Esophagus muscularis mucosa (tissue), 4 donors: ENCODE measurements around the gene CSRNP2. TPM values are rescaled to one million over a fixed set of nuclear protein-coding genes. Genes with fewer than 3 reads are reported as not detected.

Source experiments
- DNase-seq: peaks from one replicate; pipeline ENCODE4 v3.0.0-alpha.2; 2017; ENCODE audit errors: extremely low spot score
- H3K27ac ChIP-seq, 4 donors: fragments of 200-600 bp; sonication (generic); replicated peaks in 1 of 4; 1 replicate in 3 of 4; 2 replicates in 1 of 4; pipeline ENCODE4 v1.5.1; 2016 to 2019; ENCODE audit warnings: mild to moderate bottlenecking in 1 of 4
- H3K27me3 ChIP-seq, 4 donors: fragments of 200-600 bp; sonication (generic); one replicate each; pipeline versions ENCODE4 v1.5.1 to v1.6.0; 2016 to 2019
- H3K36me3 ChIP-seq, 4 donors: fragments of 200-600 bp; sonication (generic); one replicate each; pipeline ENCODE4 v1.5.1; 2016 to 2019
- H3K4me1 ChIP-seq, 4 donors: fragments of 200-600 bp; sonication (generic); one replicate each; pipeline ENCODE4 v1.5.1; 2016 to 2019
- H3K4me3 ChIP-seq, 4 donors: fragments of 200-600 bp; sonication (generic); 1 replicate in 2 of 4; 2 replicates in 2 of 4; pipeline ENCODE4 v1.5.1; 2016 to 2019; ENCODE audit warnings: mild to moderate bottlenecking in 4 of 4, moderate library complexity in 1 of 4
- H3K9me3 ChIP-seq, 4 donors: fragments of 200-600 bp; sonication (generic); 1 replicate in 3 of 4; 2 replicates in 1 of 4; pipeline ENCODE4 v1.5.1; 2016 to 2019
- EP300 ChIP-seq: sonication (generic); formaldehyde crosslinking; IDR thresholded peaks from one replicate; pipeline ENCODE4 v1.6.1; 2017; ENCODE audit warnings: antibody characterized with exemption
- POLR2A ChIP-seq: fragments of 450-650 bp; IDR thresholded peaks from one replicate; pipeline ENCODE4 v1.6.1; 2017; ENCODE audit warnings: antibody characterized with exemption, moderate library complexity, mild to moderate bottlenecking, low read depth
- POLR2AphosphoS5 ChIP-seq, 2 donors: sonication (generic); formaldehyde crosslinking; IDR thresholded peaks; one replicate each; pipeline ENCODE4 v1.6.1; 2017; ENCODE audit warnings: antibody characterized with exemption in 2 of 2
- WGBS: methylation state at CpG from one replicate; pipeline ENCODE4 v1.1.5; 2018; 5-methylcytosine and 5-hydroxymethylcytosine counted together
- intact Hi-C: fragments of 100-400 bp; cut with DNase I; formaldehyde crosslinking; loops from one replicate; pipeline ENCODE4 v1.15.1; 2023
- total RNA-seq, 4 donors: library from RNA; depleted of rRNA; stranded (reverse); fragments of >200 nt; gene quantifications; one replicate each; pipeline versions ENCODE4 v1.1.0 to v1.2.1, GENCODE V29; 2016
- TF ChIP-seq, protein P1 (sequence below), 3 experiments: fragments of 200-600 bp in 2 of 3; fragments of 450-650 bp in 1 of 3; sonication (generic) in 2 of 3; IDR thresholded peaks; one replicate each; pipeline ENCODE4 v1.5.1; 2017 to 2019; ENCODE audit warnings: antibody characterized with exemption in 3 of 3, mild to moderate bottlenecking in 2 of 3, moderate library complexity in 1 of 3

Gene CSRNP2
- total RNA-seq, 4 donors from 2014 or later = 20.3 to 31.5 (median 25.5) TPM

GRCh38 chr12:51028126-51028812 is 55.1 kb downstream of the CSRNP2 start:
- Histone ChIP-seq H3K9me3 (no peaks in the 10 kb centered on the region), H3K27me3 (no peaks in the 10 kb centered on the region), H3K4me1 (peaks cover 8 to 31% (median 27%) of the 10 kb centered on the region in 4 donors), H3K27ac (no peak overlapping the region), H3K36me3 (no peaks in the 10 kb centered on the region), H3K4me3 (no peak overlapping the region)
- DNase-seq = no peak
- no peak for TF ChIP-seq POLR2A
- TF ChIP-seq, protein P1, sequence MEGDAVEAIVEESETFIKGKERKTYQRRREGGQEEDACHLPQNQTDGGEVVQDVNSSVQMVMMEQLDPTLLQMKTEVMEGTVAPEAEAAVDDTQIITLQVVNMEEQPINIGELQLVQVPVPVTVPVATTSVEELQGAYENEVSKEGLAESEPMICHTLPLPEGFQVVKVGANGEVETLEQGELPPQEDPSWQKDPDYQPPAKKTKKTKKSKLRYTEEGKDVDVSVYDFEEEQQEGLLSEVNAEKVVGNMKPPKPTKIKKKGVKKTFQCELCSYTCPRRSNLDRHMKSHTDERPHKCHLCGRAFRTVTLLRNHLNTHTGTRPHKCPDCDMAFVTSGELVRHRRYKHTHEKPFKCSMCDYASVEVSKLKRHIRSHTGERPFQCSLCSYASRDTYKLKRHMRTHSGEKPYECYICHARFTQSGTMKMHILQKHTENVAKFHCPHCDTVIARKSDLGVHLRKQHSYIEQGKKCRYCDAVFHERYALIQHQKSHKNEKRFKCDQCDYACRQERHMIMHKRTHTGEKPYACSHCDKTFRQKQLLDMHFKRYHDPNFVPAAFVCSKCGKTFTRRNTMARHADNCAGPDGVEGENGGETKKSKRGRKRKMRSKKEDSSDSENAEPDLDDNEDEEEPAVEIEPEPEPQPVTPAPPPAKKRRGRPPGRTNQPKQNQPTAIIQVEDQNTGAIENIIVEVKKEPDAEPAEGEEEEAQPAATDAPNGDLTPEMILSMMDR (IDR thresholded peaks at IDR 0.05) = peak in 2 of 3 experiments; percentile 16
- intact Hi-C loops = no loop called here
- WGBS = 46% methylated on average over 9 of the region's 9 CpGs

DNA sequence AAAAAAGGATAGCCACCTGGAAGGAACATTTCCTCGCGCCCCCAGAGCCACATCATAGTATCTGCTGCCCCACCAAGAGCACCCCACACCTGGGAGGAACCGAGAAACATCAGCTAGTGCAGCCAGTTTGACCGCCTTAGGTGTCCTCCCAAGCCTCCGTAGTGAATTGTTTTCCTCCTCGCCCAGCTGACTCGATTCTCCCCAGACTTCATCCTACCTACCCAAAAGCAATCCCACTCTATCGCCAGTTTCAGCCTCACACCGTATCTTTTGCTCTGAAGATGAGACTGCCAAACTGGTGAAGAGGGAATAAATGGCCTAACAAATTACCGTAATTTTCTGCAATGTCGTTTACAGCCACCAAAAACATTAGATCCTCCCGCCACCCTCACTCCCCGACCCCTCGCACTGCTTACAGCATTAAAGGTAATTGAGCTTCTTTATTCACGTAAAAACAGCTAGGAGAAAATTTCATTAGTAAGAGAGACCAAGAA is 56.0 kb downstream of the CSRNP2 start:
- no peak for TF ChIP-seq POLR2A
- no peak overlapping the region for H3K4me3 ChIP-seq
- no peaks in the 10 kb centered on the region for H3K27me3 ChIP-seq
- DNase-seq = no peak
- H3K9me3 ChIP-seq = no peaks in the 10 kb centered on the region
- peaks cover 8 to 35% (median 29%) of the 10 kb centered on the region in 4 donors for H3K4me1 ChIP-seq
- WGBS = 92% methylated on average over 15 of the region's 15 CpGs
- H3K27ac ChIP-seq = no peak overlapping the region
- intact Hi-C loops = no loop called here
- no peaks in the 10 kb centered on the region for H3K36me3 ChIP-seq

DNA sequence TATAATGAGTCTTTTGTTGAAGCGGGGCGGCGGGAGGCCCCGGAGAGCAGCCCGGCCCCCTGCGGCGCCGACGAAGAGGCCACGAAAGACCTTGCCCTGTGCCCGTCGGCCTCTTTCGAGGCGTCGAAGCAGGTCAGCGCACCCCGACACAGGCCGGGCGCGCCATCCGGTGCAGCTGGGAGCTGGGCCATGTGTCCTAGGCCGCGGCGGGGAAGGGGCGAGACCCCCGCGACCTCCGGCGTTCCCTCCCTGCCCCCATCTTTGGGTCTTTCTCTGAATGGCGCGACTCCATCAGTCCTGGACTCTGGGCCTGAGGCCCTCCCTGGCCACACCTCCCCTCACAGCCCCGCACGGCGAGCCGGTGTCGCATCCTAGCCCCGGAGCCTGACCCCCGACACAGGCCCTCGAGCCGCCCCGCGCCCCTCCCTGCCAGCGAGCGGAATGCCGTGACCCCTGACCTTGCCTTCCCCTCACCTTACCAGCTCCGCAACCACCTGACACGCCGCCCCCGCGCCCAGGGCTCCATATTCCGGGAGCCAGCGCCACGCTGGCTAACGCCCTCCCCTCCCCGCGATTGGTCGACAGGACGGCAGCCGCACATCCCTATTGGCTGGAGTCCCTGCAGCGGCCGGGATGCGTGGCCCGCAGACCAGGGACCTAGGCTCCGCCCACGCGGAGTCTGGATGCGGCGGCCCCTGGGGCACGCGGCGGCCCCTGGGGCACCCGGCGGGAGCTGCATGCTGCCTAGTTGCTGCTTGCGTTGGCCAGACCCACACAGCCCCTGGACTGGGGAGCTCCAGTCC is 57.4 kb downstream of the CSRNP2 start, which contains the start of gene SLC11A2:
SLC11A2 (minus strand) TSS at position 549 of the 803 bp plus-strand sequence. CDS start 15,656 bp downstream, outside the sequence.
- DNase-seq = peak; percentile 98
- Histone ChIP-seq H3K27me3 (no peaks in the 10 kb centered on the region), H3K9me3 (no peaks in the 10 kb centered on the region), H3K4me1 (peaks cover 17 to 41% (median 36%) of the 10 kb centered on the region in 4 donors), H3K27ac (peak within 1 kb of the TSS; percentile 86 to 96 (median 90)), H3K4me3 (peak within 1 kb of the TSS; percentile 71 to 94 (median 82)), H3K36me3 (no peaks in the 10 kb centered on the region)
- 0% methylated on average over 15 of the region's 74 CpGs for WGBS
- peak; percentile 31 for TF ChIP-seq POLR2A
- TF ChIP-seq, protein P1 (IDR thresholded peaks at IDR 0.05) = peak; percentile 9 to 33 (median 28)
- TF ChIP-seq EP300 = no peak
- peak; percentile 88 to 90 for TF ChIP-seq POLR2AphosphoS5 (IDR thresholded peaks at IDR 0.05)
- intact Hi-C loops = no loop called here

GRCh38 chr12:51025338-51025835 is 58.0 kb downstream of the CSRNP2 start:
- 10% methylated on average over 7 of the region's 9 CpGs for WGBS

More at GRCh38 chr12:51025338-51025835, 58.0 kb downstream of the CSRNP2 start:
- Histone ChIP-seq H3K4me3 (peak overlapping the region; percentile 71 to 94 (median 82)), H3K27ac (peak overlapping the region; percentile 86 to 96 (median 90)), H3K36me3 (no peaks in the 10 kb centered on the region), H3K9me3 (no peaks in the 10 kb centered on the region), H3K4me1 (peaks cover 17 to 47% (median 41%) of the 10 kb centered on the region in 4 donors), H3K27me3 (no peaks in the 10 kb centered on the region)
- no peak for DNase-seq
- intact Hi-C loops = no loop called here
- TF ChIP-seq EP300 = no peak
- no peak for TF ChIP-seq POLR2A
- TF ChIP-seq, protein P1 (IDR thresholded peaks at IDR 0.05) = no peak
- TF ChIP-seq POLR2AphosphoS5 (IDR thresholded peaks at IDR 0.05) = no peak
